Gastrocnemius medialis (tissue), 4 donors: ENCODE data around the gene DNAJC8.

Source experiments
- CTCF ChIP-seq, 5 experiments: fragments of 450-650 bp in 3 of 5; fragments of 200-600 bp in 2 of 5; sonication (generic) in 2 of 5; IDR thresholded peaks in 4 of 5; conservative IDR thresholded peaks in 1 of 5; 1 replicate in 4 of 5; 2 replicates in 1 of 5; pipeline ENCODE4 v1.5.1; 2016 to 2019; ENCODE audit warnings: antibody characterized with exemption in 5 of 5, mild to moderate bottlenecking in 3 of 5, moderate library complexity in 3 of 5
- POLR2A ChIP-seq, 2 donors: fragments of 450-650 bp; IDR thresholded peaks; one replicate each; pipeline ENCODE4 v1.6.1; 2017; ENCODE audit warnings: antibody characterized with exemption in 2 of 2, mild to moderate bottlenecking in 2 of 2, moderate library complexity in 2 of 2

GRCh38 chr1:28159243-28159642 is 73.6 kb downstream of the DNAJC8 start:
- TF ChIP-seq CTCF (IDR thresholded peaks at IDR 0.05 in 4 of 5, conservative IDR thresholded peaks at IDR 0.05 in 1 of 5) (no peak), POLR2A (IDR thresholded peaks at IDR 0.05) (no peak)
